K562 (cell line): ENCODE data around the gene PELI1. TPM values are rescaled to one million over a fixed set of nuclear protein-coding genes. Genes with fewer than 3 reads are reported as not detected.
"Not testable (repeated sequence)": the region's sequence is repeated elsewhere in the genome, so short reads cannot be mapped to it uniquely, and the experiment has no call there.

Experiments
- ARID1B ChIP-seq: fragments of 450-650 bp; IDR thresholded peaks from 2 replicates; pipeline ENCODE4 v1.6.1; 2016; ENCODE audit warnings: antibody characterized with exemption, mild to moderate bottlenecking, inconsistent platforms
- CBFA2T2 ChIP-seq: fragments of 450-650 bp; conservative IDR thresholded peaks from 2 replicates; pipeline ENCODE4 v1.6.1; 2017; ENCODE audit warnings: mild to moderate bottlenecking
- KLF6 ChIP-seq: fragments of 250-450 bp; sonication (Bioruptor Pico); IDR thresholded peaks from 2 replicates; pipeline ENCODE4 v1.4.0; 2020; ENCODE audit warnings: mild to moderate bottlenecking, moderate library complexity, borderline replicate concordance
- MECOM ChIP-seq: fragments of 250-450 bp; sonication (Bioruptor Pico); IDR thresholded peaks from 2 replicates; pipeline ENCODE4 v1.8.0; 2022; ENCODE audit warnings: inconsistent platforms
- NCOR1 ChIP-seq: fragments of 450-650 bp; IDR thresholded peaks from 2 replicates; pipeline ENCODE4 v1.6.1; 2016; ENCODE audit warnings: mild to moderate bottlenecking, moderate library complexity
- NR2C1 ChIP-seq, 2 experiments: fragments of 450-650 bp; IDR thresholded peaks; 2 replicates each; pipeline ENCODE4 v1.6.1; 2017; ENCODE audit warnings: mild to moderate bottlenecking in 2 of 2, antibody characterized with exemption in 1 of 2, inconsistent platforms in 1 of 2, missing compliant biosample characterization in 1 of 2, missing genetic modification characterization in 1 of 2
- NR4A1 ChIP-seq, 2 experiments: fragments of 250-450 bp in 1 of 2; fragments of 450-650 bp in 1 of 2; sonication (Bioruptor Pico) in 1 of 2; IDR thresholded peaks; 2 replicates each; pipeline versions ENCODE4 v1.4.0 to v1.6.1; 2016 to 2020; ENCODE audit warnings: mild to moderate bottlenecking in 2 of 2, missing compliant biosample characterization in 1 of 2, missing genetic modification characterization in 1 of 2, moderate library complexity in 1 of 2
- TCF3 ChIP-seq: sonication (generic); formaldehyde crosslinking; IDR thresholded peaks from 2 replicates; pipeline ENCODE4 v1.4.0; 2020; ENCODE audit warnings: mild to moderate bottlenecking, missing genetic modification reagents
- YY1 ChIP-seq, 3 experiments: IDR thresholded peaks; 2 replicates each; pipeline ENCODE4 v1.6.1; 2011; ENCODE audit warnings: low read length in 2 of 3, mild to moderate bottlenecking in 2 of 3, moderate library complexity in 2 of 3, borderline replicate concordance in 1 of 3, control low read depth in 1 of 3, low read depth in 1 of 3; ENCODE audit not compliant: insufficient read depth in 3 of 3, insufficient replicate concordance in 2 of 3, control insufficient read depth in 1 of 3, insufficient read length in 1 of 3; ENCODE audit errors: extremely low read depth in 1 of 3
- ZNF311 ChIP-seq: fragments of 250-450 bp; sonication (Bioruptor Pico); IDR thresholded peaks from 2 replicates; pipeline ENCODE4 v1.4.0; 2020; ENCODE audit warnings: mild to moderate bottlenecking, moderate library complexity
- ZNF592 ChIP-seq: fragments of 450-650 bp; IDR thresholded peaks from 2 replicates; pipeline ENCODE4 v1.6.1; 2017; ENCODE audit warnings: antibody characterized with exemption, mild to moderate bottlenecking
- polyA plus RNA-seq, 8 experiments: library from polyadenylated mRNA; depleted of rRNA in 4 of 8; stranded (reverse) in 5 of 8; unstranded in 3 of 8; fragments of >200 nt; fragmentation: Nextera tagmentation in 2 of 8; fragmentation: Illumina TruSeq in 1 of 8; extraction: Ambion mirVana in 2 of 8; extraction: Trizol in 1 of 8; gene quantifications; 2 replicates each; pipeline versions ENCODE4 v1.2.1 to v1.2.3, GENCODE V29; 2011 to 2014; ENCODE audit warnings: inconsistent platforms in 1 of 8, missing spikeins in 1 of 8
- total RNA-seq, 7 experiments: library from RNA; depleted of rRNA in 6 of 7; stranded (reverse); fragments of >200 nt in 6 of 7; fragmentation: Illumina TruSeq in 2 of 7; extraction: Trizol in 2 of 7; gene quantifications; 2 replicates each; pipeline versions ENCODE4 v1.2.1 to v1.2.3, GENCODE V29; 2011 to 2021; ENCODE audit warnings: low replicate concordance in 1 of 7
- TF ChIP-seq, protein P1 (sequence below), 3 experiments: fragments of 200-800 bp in 1 of 3; sonication (Bioruptor generic) in 1 of 3; sonication (generic) in 1 of 3; formaldehyde crosslinking in 1 of 3; IDR thresholded peaks; 2 replicates each; pipeline versions ENCODE4 v1.6.1 to v1.8.0; 2016 to 2022; ENCODE audit warnings: mild to moderate bottlenecking in 2 of 3, missing compliant biosample characterization in 2 of 3, missing genetic modification characterization in 2 of 3, missing genetic modification reagents in 1 of 3
- TF ChIP-seq, protein P2 (sequence below), 2 experiments: fragments of 250-450 bp in 1 of 2; fragments of 450-650 bp in 1 of 2; sonication (Bioruptor Pico) in 1 of 2; IDR thresholded peaks; 2 replicates each; pipeline versions ENCODE4 v1.6.1 to v1.8.0; 2016 to 2021; ENCODE audit warnings: mild to moderate bottlenecking in 2 of 2, moderate library complexity in 2 of 2, missing compliant biosample characterization in 1 of 2, missing genetic modification characterization in 1 of 2
- TF ChIP-seq, protein P3 (sequence below): fragments of 450-650 bp; IDR thresholded peaks from 2 replicates; pipeline ENCODE4 v1.6.1; 2016; ENCODE audit warnings: missing biosample characterization, missing genetic modification characterization

PELI1 gene
- total and polyA plus RNA-seq, 9 of the 15 experiments (the other 6 are each of a cell fraction or from before 2014, with no cell fraction given): 3.3 to 19.2 (median 12.5) TPM

DNA sequence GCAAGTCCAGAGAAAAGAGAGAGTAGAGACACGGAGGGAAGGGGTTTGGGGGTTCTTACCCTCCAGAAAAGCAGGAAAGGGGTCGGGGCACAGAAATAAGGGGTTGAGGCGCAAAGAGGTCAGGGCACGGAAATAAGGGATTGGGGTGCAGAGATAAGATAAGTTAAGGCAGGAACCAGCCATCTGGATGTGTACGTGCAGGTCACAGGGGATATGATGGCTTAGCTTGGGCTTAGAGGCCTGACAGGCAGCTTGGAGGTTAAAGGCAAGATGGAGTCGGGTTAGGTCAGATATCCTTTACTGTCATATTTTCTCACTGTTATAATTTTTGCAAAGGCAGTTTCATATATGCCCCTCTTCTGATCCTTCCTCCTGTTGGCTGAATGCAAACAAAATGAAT, 64.5 kb downstream of the PELI1 start (continued):
- TF ChIP-seq NCOR1: peak; percentile 32; the same call in 1 of the 2 replicates
- TF ChIP-seq NR2C1 (IDR thresholded peaks at IDR 0.05); NR4A1 (CRISPR knock-in tag; IDR thresholded peaks at IDR 0.05): not testable (repeated sequence)
- TF ChIP-seq NR2C1 (tag; IDR thresholded peaks at IDR 0.05): peak; percentile 64
- TF ChIP-seq YY1 (IDR thresholded peaks at IDR 0.05; ENCODE audit: borderline replicate concordance in 1 of 3, control insufficient read depth in 1 of 3, extremely low read depth in 1 of 3, insufficient read depth in 3 of 3, insufficient read length in 1 of 3, insufficient replicate concordance in 2 of 3, low read depth in 1 of 3, low read length in 2 of 3): peak in 1 of 3 experiments; percentile 38
- 0 out of 2 replicates have a peak, but pooled peaks have one; percentile 21 for TF ChIP-seq ZNF311 (CRISPR knock-in tag)
- peak; percentile 84 for TF ChIP-seq ZNF592
- TF ChIP-seq MECOM (CRISPR knock-in tag): 0 out of 2 replicates have a peak, but pooled peaks have one; percentile 15
- TF ChIP-seq, protein P1, sequence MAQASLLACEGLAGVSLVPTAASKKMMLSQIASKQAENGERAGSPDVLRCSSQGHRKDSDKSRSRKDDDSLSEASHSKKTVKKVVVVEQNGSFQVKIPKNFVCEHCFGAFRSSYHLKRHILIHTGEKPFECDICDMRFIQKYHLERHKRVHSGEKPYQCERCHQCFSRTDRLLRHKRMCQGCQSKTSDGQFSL (CRISPR knock-in tag; IDR thresholded peaks at IDR 0.05): not testable (repeated sequence)
- TF ChIP-seq, protein P1 (tag; IDR thresholded peaks at IDR 0.05): 0 out of 4 replicates have a peak, but pooled peaks of 1 of the 2 experiments have one; percentile 30
- TF ChIP-seq KLF6: 0 out of 2 replicates have a peak, but pooled peaks have one; percentile 12
- TF ChIP-seq TCF3: peak; percentile 23; the same call in 1 of the 2 replicates
- peak; percentile 54 for TF ChIP-seq ARID1B
- TF ChIP-seq, protein P2, sequence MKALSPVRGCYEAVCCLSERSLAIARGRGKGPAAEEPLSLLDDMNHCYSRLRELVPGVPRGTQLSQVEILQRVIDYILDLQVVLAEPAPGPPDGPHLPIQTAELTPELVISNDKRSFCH (CRISPR knock-in tag; IDR thresholded peaks at IDR 0.05): not testable (repeated sequence)
- TF ChIP-seq, protein P2 (tag; IDR thresholded peaks at IDR 0.05): peak; percentile 35; the same call in 1 of the 2 replicates
- TF ChIP-seq, protein P3, sequence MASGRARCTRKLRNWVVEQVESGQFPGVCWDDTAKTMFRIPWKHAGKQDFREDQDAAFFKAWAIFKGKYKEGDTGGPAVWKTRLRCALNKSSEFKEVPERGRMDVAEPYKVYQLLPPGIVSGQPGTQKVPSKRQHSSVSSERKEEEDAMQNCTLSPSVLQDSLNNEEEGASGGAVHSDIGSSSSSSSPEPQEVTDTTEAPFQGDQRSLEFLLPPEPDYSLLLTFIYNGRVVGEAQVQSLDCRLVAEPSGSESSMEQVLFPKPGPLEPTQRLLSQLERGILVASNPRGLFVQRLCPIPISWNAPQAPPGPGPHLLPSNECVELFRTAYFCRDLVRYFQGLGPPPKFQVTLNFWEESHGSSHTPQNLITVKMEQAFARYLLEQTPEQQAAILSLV (tag): peak; percentile 48; the same call in 1 of the 2 replicates
- peak; percentile 88 for TF ChIP-seq NR4A1 (tag; IDR thresholded peaks at IDR 0.05)
- TF ChIP-seq CBFA2T2: peak; percentile 35
